Tibial nerve (tissue), 4 donors: ENCODE measurements around the gene FRMD4A.

Source experiments
- CTCF ChIP-seq, 5 experiments: fragments of 200-600 bp in 3 of 5; fragments of 450-650 bp in 2 of 5; sonication (generic) in 3 of 5; IDR thresholded peaks; one replicate each; pipeline ENCODE4 v1.5.1; 2016 to 2019; ENCODE audit warnings: antibody characterized with exemption in 5 of 5, mild to moderate bottlenecking in 3 of 5, moderate library complexity in 2 of 5
- EP300 ChIP-seq, 2 donors: sonication (generic); formaldehyde crosslinking; IDR thresholded peaks; one replicate each; pipeline ENCODE4 v1.6.1; 2017; ENCODE audit warnings: antibody characterized with exemption in 2 of 2, mild to moderate bottlenecking in 1 of 2

DNA sequence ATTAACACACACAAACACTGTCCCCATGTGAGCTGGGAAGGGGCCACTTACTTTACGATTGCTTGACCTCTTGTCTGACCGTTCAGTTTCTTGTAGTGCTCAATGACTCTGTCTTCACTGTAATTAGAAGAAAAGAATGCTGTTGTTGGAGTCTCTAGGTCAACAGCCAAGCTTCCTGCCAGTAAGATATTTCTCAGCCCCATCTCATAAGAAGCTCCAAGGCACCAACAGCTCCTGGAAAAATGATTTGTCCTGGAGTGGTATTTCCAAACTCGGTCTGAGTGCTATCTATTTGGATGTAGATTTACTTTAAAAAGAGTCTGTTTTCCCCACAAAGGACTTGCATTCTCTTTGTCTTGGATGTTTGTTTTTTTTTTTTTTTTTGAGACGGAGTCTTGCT, 590.3 kb downstream of the FRMD4A start:
- TF ChIP-seq CTCF (IDR thresholded peaks at IDR 0.05) (no peak), EP300 (IDR thresholded peaks at IDR 0.05) (no peak)
